ENCODE measurements around the gene BCAS3.

DNA sequence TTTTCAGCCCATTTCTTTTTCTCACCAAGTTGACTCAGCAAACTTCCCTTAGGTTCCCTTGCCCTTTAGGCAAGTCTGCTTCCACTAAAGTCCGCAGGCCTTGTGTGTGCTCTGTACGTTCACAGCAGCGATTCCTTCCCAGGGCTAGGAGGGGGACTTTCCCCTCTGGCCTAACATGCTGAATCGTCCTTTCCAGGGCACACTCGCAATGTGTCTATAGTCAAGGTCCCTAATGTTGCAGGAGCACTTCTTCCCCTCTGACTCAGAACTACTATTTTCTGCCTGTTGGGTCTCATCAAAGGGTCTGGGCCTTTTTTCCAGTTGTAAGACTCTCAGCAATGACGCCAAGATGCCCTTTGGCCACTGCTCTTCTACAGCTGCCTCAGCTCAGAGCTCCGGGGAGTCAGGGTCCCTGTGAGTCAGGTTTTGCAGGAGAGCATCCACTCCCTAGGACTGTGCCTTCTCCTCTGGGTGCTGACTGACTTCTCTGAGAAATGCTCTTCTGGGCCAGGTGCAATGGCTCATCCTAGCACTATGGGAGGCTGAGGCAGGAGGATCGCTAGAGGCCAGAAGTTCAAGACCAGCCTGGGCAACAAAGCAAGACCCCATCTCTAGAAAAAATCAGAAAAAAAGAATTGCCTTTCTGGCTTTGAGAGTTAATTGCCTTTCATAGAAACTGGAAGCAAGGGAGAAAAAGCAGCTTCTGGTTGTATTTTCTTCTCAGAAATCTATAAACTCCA, 657.6 kb downstream of the BCAS3 start:
- TF ChIP-seq, protein P1, sequence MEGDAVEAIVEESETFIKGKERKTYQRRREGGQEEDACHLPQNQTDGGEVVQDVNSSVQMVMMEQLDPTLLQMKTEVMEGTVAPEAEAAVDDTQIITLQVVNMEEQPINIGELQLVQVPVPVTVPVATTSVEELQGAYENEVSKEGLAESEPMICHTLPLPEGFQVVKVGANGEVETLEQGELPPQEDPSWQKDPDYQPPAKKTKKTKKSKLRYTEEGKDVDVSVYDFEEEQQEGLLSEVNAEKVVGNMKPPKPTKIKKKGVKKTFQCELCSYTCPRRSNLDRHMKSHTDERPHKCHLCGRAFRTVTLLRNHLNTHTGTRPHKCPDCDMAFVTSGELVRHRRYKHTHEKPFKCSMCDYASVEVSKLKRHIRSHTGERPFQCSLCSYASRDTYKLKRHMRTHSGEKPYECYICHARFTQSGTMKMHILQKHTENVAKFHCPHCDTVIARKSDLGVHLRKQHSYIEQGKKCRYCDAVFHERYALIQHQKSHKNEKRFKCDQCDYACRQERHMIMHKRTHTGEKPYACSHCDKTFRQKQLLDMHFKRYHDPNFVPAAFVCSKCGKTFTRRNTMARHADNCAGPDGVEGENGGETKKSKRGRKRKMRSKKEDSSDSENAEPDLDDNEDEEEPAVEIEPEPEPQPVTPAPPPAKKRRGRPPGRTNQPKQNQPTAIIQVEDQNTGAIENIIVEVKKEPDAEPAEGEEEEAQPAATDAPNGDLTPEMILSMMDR (IDR thresholded peaks at IDR 0.05; ENCODE audit: low read depth, low read length, poor library complexity, severe bottlenecking), result no peak
- TF ChIP-seq EZH2phosphoT487 (IDR thresholded peaks at IDR 0.05; ENCODE audit: borderline replicate concordance, low read length), result no peak

Measured in DOHH2 (cell line).